Lung (tissue), 12 donors: ENCODE results near the gene JMJD7. TPM values are rescaled to one million over a fixed set of nuclear protein-coding genes. Genes with fewer than 3 reads are reported as not detected.

ENCODE experiments used
- ATAC-seq: fragments of 200-7000 bp; cut with Tn5 transposase; one replicate; pipeline ENCODE4 v1.9.1; 2020; ENCODE audit warnings: moderate number of reproducible peaks; ENCODE audit not compliant: insufficient read depth, low FRiP score
- DNase-seq, 3 donors: peaks; one replicate each; pipeline ENCODE4 v3.0.0-alpha.2; 2013 to 2017
- H3K27ac ChIP-seq, 2 donors: one replicate each; pipeline ENCODE4 v1.5.1; 2013; ENCODE audit warnings: mild to moderate bottlenecking in 2 of 2, moderate library complexity in 2 of 2, control low read depth in 1 of 2, inconsistent platforms in 1 of 2, low read depth in 1 of 2, low read length in 1 of 2
- H3K27me3 ChIP-seq, 3 donors: one replicate each; pipeline ENCODE4 v1.5.1; 2013; ENCODE audit warnings: low read length in 2 of 3; ENCODE audit not compliant: control insufficient read depth in 3 of 3, insufficient read depth in 3 of 3
- H3K36me3 ChIP-seq, 4 donors: one replicate each; pipeline ENCODE4 v1.5.1; 2013; ENCODE audit warnings: low read length in 4 of 4, mild to moderate bottlenecking in 1 of 4, moderate library complexity in 1 of 4; ENCODE audit not compliant: control insufficient read depth in 4 of 4, insufficient read depth in 4 of 4
- H3K4me1 ChIP-seq, 5 donors: one replicate each; pipeline ENCODE4 v1.5.1; 2013; ENCODE audit warnings: low read length in 5 of 5, mild to moderate bottlenecking in 2 of 5, moderate library complexity in 1 of 5; ENCODE audit not compliant: control insufficient read depth in 5 of 5, insufficient read depth in 5 of 5
- H3K4me3 ChIP-seq: one replicate; pipeline ENCODE4 v1.5.1; 2013; ENCODE audit warnings: mild to moderate bottlenecking, control low read depth, moderate library complexity
- H3K9ac ChIP-seq, 2 donors: one replicate each; pipeline ENCODE4 v1.5.1; 2013; ENCODE audit warnings: low read length in 2 of 2, control low read depth in 1 of 2; ENCODE audit not compliant: insufficient read depth in 1 of 2
- H3K9me3 ChIP-seq, 4 donors: one replicate each; pipeline ENCODE4 v1.5.1; 2013; ENCODE audit warnings: low read length in 3 of 4, mild to moderate bottlenecking in 1 of 4, moderate library complexity in 1 of 4; ENCODE audit not compliant: control insufficient read depth in 4 of 4, insufficient read depth in 3 of 4
- WGBS, 2 donors: extraction: QIAGEN DNeasy Blood & Tissue Kit; methylation state at CpG; one replicate each; pipeline ENCODE4 v1.1.7; 2013; 5-methylcytosine and 5-hydroxymethylcytosine counted together
- polyA plus RNA-seq, 2 donors: library from polyadenylated mRNA; stranded (reverse); fragments of 200-250 nt; gene quantifications; one replicate each; pipeline ENCODE4 v1.2.1, GENCODE V29; 2013
- total RNA-seq, 2 donors: library from RNA; depleted of rRNA in 1 of 2; stranded (reverse); fragments of >200 nt in 1 of 2; gene quantifications; one replicate each; pipeline ENCODE4 v1.2.1, GENCODE V29; 2014 to 2021
- TF ChIP-seq, protein P1 (sequence below): IDR thresholded peaks from 2 replicates; pipeline ENCODE4 v1.5.1; 2012; ENCODE audit warnings: mild to moderate bottlenecking; ENCODE audit errors: control extremely low read depth, extremely low read depth
- donor health status: control.
- donor health status: control.
- donor health status: Bipolar disorder and iron deficiency.
- donor health status: healthy.
- donor health status: DM: yes; HTN: yes; CAD: no.

Gene JMJD7
- total and polyA plus RNA-seq, 4 donors = 13.2 to 28.1 (median 21.3) TPM

DNA sequence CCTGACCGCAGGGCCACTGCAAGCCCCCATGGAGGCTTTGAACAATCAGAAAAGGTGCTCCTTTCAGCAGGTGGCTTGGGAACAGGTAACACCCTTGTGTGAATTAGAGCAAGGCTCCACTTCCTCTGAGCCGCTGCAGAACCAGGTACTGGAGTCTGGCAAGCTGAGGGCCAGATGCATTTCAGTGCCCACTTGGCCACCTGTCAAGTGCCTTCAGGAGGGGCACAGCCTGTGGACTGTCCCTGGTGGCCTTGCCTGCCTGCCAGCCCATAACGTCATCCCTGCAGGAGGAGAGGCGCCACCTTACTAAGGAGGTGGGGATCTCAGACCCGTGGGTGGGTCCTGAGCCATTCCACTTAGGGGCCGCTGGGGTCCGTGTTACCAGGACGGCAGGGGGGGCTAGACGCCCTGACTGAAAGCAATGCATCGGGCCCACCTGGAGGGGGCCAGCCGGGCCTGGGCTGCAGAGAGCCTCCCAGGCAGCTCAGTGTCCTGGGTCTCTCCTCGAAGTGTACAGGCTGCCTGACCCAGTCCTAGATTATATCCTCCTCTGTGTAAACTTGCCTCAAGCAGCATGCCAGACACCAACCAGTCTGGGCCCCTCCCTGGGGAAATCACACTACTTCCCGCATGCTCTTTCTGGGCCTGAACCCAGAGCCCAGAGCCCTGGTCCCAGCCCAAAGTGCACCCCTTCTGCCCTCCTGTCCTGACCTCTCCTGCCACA lies 49.9 kb downstream of the JMJD7 start:
- Histone ChIP-seq H3K4me1 (peaks cover 0 to 6% (median 0%) of the 10 kb centered on the region in 5 donors), H3K27me3 (peaks cover 0 to 3% (median 0%) of the 10 kb centered on the region in 3 donors), H3K4me3 (no peak overlapping the region), H3K9ac (no peak overlapping the region), H3K36me3 (no peaks in the 10 kb centered on the region), H3K9me3 (no peaks in the 10 kb centered on the region), H3K27ac (no peak overlapping the region)
- DNase-seq (no peak), ATAC-seq (no peak)
- TF ChIP-seq, protein P1, sequence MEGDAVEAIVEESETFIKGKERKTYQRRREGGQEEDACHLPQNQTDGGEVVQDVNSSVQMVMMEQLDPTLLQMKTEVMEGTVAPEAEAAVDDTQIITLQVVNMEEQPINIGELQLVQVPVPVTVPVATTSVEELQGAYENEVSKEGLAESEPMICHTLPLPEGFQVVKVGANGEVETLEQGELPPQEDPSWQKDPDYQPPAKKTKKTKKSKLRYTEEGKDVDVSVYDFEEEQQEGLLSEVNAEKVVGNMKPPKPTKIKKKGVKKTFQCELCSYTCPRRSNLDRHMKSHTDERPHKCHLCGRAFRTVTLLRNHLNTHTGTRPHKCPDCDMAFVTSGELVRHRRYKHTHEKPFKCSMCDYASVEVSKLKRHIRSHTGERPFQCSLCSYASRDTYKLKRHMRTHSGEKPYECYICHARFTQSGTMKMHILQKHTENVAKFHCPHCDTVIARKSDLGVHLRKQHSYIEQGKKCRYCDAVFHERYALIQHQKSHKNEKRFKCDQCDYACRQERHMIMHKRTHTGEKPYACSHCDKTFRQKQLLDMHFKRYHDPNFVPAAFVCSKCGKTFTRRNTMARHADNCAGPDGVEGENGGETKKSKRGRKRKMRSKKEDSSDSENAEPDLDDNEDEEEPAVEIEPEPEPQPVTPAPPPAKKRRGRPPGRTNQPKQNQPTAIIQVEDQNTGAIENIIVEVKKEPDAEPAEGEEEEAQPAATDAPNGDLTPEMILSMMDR = no peak
- 82 to 85% methylated on average over 13 of the region's 13 CpGs for WGBS, 2 donors

DNA sequence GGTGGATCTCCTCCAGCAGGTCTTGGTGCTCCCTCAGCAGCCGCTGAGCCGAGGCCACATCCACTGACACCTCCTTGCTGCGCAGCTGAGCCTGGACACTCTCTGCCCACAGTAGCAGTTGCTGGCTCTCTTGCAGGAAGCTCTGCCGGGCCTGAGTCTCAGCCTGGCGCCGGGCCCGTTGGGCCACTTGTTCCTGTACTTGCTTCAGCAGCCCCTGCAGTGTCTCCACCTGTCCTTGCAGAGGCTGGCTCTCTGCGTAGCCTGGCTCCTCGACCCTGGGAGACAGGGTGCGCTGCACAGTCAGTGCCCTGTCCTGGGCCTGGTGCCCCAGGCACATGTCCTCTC lies 50.4 kb downstream of the JMJD7 start:
- H3K36me3 ChIP-seq = no peaks in the 10 kb centered on the region
- TF ChIP-seq, protein P1 = no peak
- no peaks in the 10 kb centered on the region for H3K9me3 ChIP-seq
- H3K27me3 ChIP-seq = peaks cover 0 to 3% (median 0%) of the 10 kb centered on the region in 3 donors
- WGBS, 2 donors = 78 to 84% methylated on average over 10 of the region's 10 CpGs
- H3K9ac ChIP-seq = no peak overlapping the region
- DNase-seq = no peak
- H3K4me3 ChIP-seq = no peak overlapping the region
- H3K4me1 ChIP-seq = peaks cover 0 to 8% (median 0%) of the 10 kb centered on the region in 5 donors
- no peak overlapping the region for H3K27ac ChIP-seq
- ATAC-seq = no peak

DNA sequence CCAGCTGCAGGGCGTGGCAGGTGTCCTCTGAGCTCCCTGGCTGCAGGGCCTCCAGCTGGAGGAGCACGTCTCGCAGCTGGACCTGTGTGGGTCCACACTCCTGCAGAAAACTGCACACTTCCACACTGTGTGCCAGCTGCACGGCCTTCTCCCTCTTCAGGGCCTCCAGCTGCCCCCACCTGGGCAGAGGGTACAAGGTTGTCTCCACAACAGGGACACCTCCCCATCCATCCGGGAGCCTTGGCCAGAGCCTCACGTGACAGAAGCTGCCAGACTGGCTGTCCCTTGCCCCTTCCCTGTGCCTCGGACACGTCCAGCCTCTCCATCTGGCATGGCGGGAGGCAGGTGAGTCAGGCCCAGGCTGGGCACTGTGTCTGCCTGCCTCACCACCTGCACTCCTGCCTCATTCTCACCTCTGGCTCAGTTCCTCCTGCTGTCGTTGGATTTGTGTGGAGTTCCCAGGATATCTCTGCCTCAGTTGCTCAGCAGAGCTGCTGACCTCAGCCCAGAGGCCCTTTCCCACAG lies 51.5 kb downstream of the JMJD7 start:
- no peak for DNase-seq
- H3K9me3 ChIP-seq = no peaks in the 10 kb centered on the region
- H3K27me3 ChIP-seq = peaks cover 0 to 3% (median 0%) of the 10 kb centered on the region in 3 donors
- peaks cover 0 to 8% (median 0%) of the 10 kb centered on the region in 5 donors for H3K4me1 ChIP-seq
- H3K36me3 ChIP-seq = no peaks in the 10 kb centered on the region
- no peak overlapping the region for H3K4me3 ChIP-seq
- WGBS, 2 donors = 95 to 97% methylated on average over 10 of the region's 10 CpGs
- no peak for ATAC-seq
- TF ChIP-seq, protein P1 = no peak
- H3K9ac ChIP-seq = no peak overlapping the region
- no peak overlapping the region for H3K27ac ChIP-seq
